Esophagus (tissue), 2 donors: ENCODE measurements around the gene HSD17B7. TPM values are rescaled to one million over a fixed set of nuclear protein-coding genes. Genes with fewer than 3 reads are reported as not detected.
"Not testable (repeated sequence)": the region's sequence is repeated elsewhere in the genome, so short reads cannot be mapped to it uniquely, and the experiment has no call there.

Experiments used
- H3K27ac ChIP-seq, 2 donors: one replicate each; pipeline ENCODE4 v1.5.1; 2013; ENCODE audit warnings: low read depth in 2 of 2, mild to moderate bottlenecking in 2 of 2, inconsistent platforms in 1 of 2, low read length in 1 of 2, moderate library complexity in 1 of 2
- H3K27me3 ChIP-seq, 2 donors: one replicate each; pipeline ENCODE4 v1.6.1; 2013; ENCODE audit warnings: low read length in 2 of 2, control low read depth in 1 of 2, mild to moderate bottlenecking in 1 of 2; ENCODE audit not compliant: insufficient read depth in 2 of 2, control insufficient read depth in 1 of 2
- H3K36me3 ChIP-seq, 2 donors: one replicate each; pipeline ENCODE4 v1.6.1; 2013; ENCODE audit warnings: low read length in 1 of 2; ENCODE audit not compliant: control insufficient read depth in 2 of 2, insufficient read depth in 2 of 2
- H3K4me1 ChIP-seq, 2 donors: one replicate each; pipeline ENCODE4 v1.6.1; 2013; ENCODE audit warnings: low read length in 1 of 2; ENCODE audit not compliant: control insufficient read depth in 2 of 2, insufficient read depth in 2 of 2
- H3K4me3 ChIP-seq, 2 donors: one replicate each; pipeline ENCODE4 v1.5.1; 2013; ENCODE audit warnings: low read length in 2 of 2, mild to moderate bottlenecking in 2 of 2, low read depth in 1 of 2, moderate library complexity in 1 of 2
- H3K9me3 ChIP-seq, 2 donors: one replicate each; pipeline ENCODE4 v1.6.1; 2013; ENCODE audit warnings: mild to moderate bottlenecking in 2 of 2, low read depth in 1 of 2, low read length in 1 of 2, moderate library complexity in 1 of 2; ENCODE audit not compliant: control insufficient read depth in 2 of 2, insufficient read depth in 1 of 2
- WGBS, 2 donors: extraction: QIAGEN DNeasy Blood & Tissue Kit; methylation state at CpG; one replicate each; pipeline ENCODE4 v1.1.7; 2013; 5-methylcytosine and 5-hydroxymethylcytosine counted together
- polyA plus RNA-seq, 2 donors: library from polyadenylated mRNA; stranded (reverse); fragments of 200-250 nt; gene quantifications; one replicate each; pipeline ENCODE4 v1.2.3, GENCODE V29; 2013
- donor health status: healthy with polysubstance abuse.
- donor health status: Bipolar disorder and iron deficiency.

HSD17B7 gene, protein sequence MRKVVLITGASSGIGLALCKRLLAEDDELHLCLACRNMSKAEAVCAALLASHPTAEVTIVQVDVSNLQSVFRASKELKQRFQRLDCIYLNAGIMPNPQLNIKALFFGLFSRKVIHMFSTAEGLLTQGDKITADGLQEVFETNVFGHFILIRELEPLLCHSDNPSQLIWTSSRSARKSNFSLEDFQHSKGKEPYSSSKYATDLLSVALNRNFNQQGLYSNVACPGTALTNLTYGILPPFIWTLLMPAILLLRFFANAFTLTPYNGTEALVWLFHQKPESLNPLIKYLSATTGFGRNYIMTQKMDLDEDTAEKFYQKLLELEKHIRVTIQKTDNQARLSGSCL
- polyA plus RNA-seq = 10 to 100 TPM; 12.4 to 14.2 TPM

DNA sequence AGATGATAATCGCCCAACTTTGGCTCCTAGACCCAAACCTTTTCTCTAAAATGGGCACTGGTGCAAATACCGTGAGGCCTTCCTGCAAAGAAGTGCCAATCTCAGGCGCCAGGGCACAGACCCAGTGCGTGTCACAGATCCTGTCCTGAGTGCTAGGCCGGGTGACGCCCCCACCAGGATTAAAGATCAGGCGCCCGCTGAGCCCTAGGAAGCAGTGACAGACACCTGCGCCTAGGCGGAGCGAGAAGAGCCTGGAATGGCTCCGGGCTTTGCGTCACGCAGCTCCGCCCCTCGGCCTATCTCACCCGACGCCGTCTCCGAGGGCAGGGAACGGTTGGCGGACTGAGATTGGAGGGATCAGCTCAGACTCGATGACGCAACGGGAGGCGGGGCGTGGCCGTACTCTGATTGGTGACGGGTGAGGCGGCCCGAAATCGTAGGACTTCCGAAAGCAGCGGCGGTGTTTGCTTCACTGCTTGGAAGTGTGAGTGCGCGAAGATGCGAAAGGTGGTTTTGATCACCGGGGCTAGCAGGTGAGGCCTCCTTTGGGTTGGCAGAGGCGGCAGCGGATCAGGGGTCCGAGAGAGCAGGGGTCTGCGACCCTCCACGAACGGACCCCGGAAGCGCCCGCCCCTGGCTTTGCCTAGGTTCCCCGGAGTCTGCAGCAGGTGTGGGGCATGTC, at the start of gene HSD17B7:
TSS of gene HSD17B7 (plus strand) at position 400 of the 682 bp plus-strand sequence. CDS start at position 499, 99 bp downstream.
- H3K36me3 ChIP-seq, H3K27me3 ChIP-seq, H3K4me1 ChIP-seq, H3K9me3 ChIP-seq: not testable (repeated sequence)
- WGBS, 2 donors = 1% methylated on average over 23 to 34 of the region's 49 CpGs
- peak within 1 kb of the TSS; percentile 88 to 95 for H3K27ac ChIP-seq
- peak within 1 kb of the TSS; percentile 52 to 60 for H3K4me3 ChIP-seq

DNA sequence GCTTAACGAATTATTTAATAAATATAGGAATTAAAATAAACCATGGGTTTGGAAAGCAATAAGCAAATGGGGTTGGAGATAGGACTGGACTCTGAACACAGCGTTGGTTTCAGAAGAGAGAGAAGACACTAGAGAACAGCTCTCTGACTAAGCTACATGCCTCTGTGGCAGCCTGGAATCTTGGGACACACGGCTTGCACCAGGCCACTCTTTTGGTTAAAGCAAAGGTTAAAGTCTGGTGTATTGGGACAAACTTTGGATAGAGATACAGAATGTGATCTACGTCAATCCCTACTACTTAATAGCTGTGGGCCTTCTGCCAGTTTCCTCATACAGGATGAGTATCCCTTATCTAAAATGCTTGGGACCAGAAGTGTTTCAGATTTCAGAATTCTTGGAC, 49.7 kb upstream of the HSD17B7 start:
- WGBS, 2 donors = 65 to 69% methylated on average over 4 of the region's 4 CpGs
- no peak overlapping the region for H3K4me3 ChIP-seq
- no peaks in the 10 kb centered on the region for H3K27me3 ChIP-seq
- no peaks in the 10 kb centered on the region for H3K9me3 ChIP-seq
- no peak overlapping the region for H3K27ac ChIP-seq
- no peaks in the 10 kb centered on the region for H3K4me1 ChIP-seq
- H3K36me3 ChIP-seq = no peaks in the 10 kb centered on the region

DNA sequence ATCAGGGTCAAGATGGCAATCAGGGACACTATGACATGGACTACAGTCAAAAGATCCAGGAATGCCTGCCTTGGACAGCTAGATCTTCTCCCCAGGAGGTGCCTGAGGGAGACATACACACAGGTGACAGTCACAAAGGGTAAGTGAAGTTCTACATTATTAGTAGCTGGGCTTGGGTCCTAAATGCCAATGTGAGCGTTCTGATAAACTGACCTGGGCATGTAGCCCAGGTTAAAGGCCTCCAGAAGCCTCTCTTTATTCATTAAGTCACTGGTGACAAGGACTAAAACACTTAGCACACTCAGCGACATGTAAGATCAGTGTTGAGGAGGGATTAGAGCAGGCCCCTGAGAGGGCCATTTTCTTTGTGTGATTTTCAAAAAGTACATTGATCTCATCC, 48.9 kb upstream of the HSD17B7 start:
- no peak overlapping the region for H3K4me3 ChIP-seq
- no peaks in the 10 kb centered on the region for H3K36me3 ChIP-seq
- H3K27me3 ChIP-seq = no peaks in the 10 kb centered on the region
- 83% methylated on average over 2 of the region's 2 CpGs for WGBS, 2 donors
- H3K27ac ChIP-seq = no peak overlapping the region
- no peaks in the 10 kb centered on the region for H3K4me1 ChIP-seq
- peaks cover 0 to 4% of the 10 kb centered on the region in 2 donors for H3K9me3 ChIP-seq

DNA sequence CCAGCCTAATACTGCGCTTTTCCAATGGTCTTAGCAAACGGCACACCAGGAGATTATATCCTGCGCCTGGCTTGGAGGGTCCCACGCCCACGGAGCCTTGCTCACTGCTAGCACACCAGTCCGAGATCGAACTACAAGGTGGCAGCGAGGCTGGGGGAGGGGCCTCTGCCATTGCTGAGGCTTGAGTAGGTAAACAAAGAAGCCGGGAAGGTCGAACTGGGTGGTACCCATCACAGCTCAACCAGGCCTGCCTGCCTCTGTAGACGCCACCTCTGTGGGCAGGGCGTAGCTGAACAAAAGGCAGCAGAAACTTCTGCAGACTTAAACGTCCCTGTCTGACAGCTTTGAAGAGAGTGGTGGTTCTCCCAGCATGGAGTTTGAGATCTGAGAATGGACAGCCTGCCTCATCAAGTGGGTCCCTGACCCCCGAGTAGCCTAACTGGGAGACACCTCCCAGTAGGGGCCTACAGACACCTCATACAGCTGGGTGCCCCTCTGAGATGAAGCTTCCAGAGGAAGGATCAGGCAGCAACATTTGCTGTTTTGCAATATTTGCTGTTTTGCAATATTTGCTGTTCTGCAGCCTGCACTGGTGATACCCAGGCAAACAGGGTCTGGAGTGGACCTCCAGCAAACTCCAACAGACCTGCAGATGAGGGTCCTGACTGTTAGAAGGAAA, 44.1 kb upstream of the HSD17B7 start:
- H3K4me1 ChIP-seq, H3K36me3 ChIP-seq, H3K9me3 ChIP-seq, H3K27me3 ChIP-seq, H3K4me3 ChIP-seq, H3K27ac ChIP-seq: not testable (repeated sequence)
- WGBS, 2 donors = 94 to 95% methylated on average over 14 of the region's 14 CpGs

DNA sequence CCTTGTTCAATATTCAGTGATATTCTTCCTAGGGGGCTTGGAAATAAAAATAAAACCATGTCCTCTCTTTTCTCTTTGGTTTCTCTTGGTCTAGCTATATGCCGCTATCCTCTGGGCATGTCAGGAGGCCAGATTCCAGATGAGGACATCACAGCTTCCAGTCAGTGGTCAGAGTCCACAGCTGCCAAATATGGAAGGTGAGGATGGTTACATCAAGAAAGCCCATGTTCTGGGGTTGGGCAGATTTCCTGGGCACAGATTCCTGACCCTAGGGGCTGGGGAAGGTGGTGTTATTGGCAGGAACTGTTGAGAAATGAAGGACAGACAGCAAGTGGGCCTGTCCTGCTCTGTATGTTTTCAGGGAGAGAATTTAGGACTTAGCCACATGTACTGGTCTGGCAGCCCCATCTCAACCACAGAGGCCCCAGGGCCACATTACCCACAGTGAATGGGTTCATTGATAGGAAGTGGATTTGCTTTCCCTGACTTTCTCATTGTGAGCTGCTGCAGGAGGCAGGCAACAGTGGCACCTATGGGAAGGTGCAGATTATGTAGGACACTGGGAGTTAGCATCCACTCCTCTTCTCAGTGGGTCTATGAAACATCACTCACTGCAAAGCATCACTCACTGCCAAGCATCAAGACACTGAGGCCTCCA, 37.4 kb upstream of the HSD17B7 start:
- H3K9me3 ChIP-seq = no peaks in the 10 kb centered on the region
- peaks cover 0 to 4% of the 10 kb centered on the region in 2 donors for H3K4me1 ChIP-seq
- no peak overlapping the region for H3K27ac ChIP-seq
- H3K36me3 ChIP-seq = no peaks in the 10 kb centered on the region
- H3K4me3 ChIP-seq = no peak overlapping the region
- 97 to 100% methylated on average over 1 of the region's 1 CpG for WGBS, 2 donors
- no peaks in the 10 kb centered on the region for H3K27me3 ChIP-seq

DNA sequence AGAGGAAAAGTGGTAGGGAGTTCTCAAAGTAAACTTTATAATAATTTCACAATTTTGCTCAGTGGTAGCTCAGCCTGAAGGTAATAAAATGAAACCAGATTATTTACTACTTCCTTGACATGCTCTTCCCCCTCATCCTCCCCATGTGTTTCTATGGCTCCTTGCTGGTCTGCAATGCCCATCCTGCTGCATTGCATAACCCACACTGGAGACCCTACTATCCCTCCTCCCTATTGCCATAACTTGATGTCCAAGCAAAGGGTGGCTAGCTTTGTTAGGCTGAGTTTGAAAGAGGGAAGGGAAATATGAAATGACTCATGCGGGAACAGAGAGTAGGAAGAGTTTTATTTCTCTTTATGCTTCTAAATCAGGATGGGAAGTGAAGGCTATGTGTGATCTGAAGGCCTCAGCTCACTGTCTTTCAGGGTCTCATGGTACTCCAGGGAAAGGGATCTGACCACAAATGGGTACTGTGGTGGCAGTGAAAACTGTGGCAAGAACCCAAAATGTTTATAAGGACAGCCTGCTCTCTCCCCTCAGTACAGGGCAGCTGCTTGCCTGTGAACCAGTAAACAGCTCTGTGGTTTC, 36.4 kb upstream of the HSD17B7 start:
- no peak overlapping the region for H3K27ac ChIP-seq
- H3K4me3 ChIP-seq = no peak overlapping the region
- peaks cover 0 to 4% of the 10 kb centered on the region in 2 donors for H3K4me1 ChIP-seq
- WGBS, 2 donors = 85 to 91% methylated on average over 1 of the region's 1 CpG
- no peaks in the 10 kb centered on the region for H3K27me3 ChIP-seq
- no peaks in the 10 kb centered on the region for H3K9me3 ChIP-seq
- H3K36me3 ChIP-seq = no peaks in the 10 kb centered on the region

DNA sequence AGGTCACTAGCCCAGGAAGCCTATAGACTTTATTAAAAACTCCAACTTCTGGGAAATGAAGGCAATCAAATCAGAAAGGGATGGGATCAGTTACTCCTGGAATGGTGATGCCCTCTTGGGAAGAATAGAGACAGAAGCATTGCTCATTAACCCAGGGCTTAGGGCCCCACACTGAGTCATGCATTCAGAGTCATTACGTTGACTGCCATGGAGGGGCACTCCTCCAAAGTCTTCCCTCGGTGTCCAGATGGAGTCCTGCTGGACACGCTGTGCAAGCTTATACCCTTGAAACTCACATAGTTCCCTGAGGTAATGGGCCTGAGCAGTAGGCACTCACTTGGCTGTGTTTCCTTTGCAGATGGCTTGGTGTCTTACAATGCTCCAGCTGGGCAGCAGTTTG, 35.2 kb upstream of the HSD17B7 start:
- Histone ChIP-seq H3K9me3 (no peaks in the 10 kb centered on the region), H3K4me1 (peaks cover 0 to 4% of the 10 kb centered on the region in 2 donors), H3K27me3 (no peaks in the 10 kb centered on the region), H3K36me3 (no peaks in the 10 kb centered on the region), H3K27ac (no peak overlapping the region), H3K4me3 (no peak overlapping the region)
- 87% methylated on average over 3 of the region's 3 CpGs for WGBS, 2 donors

DNA sequence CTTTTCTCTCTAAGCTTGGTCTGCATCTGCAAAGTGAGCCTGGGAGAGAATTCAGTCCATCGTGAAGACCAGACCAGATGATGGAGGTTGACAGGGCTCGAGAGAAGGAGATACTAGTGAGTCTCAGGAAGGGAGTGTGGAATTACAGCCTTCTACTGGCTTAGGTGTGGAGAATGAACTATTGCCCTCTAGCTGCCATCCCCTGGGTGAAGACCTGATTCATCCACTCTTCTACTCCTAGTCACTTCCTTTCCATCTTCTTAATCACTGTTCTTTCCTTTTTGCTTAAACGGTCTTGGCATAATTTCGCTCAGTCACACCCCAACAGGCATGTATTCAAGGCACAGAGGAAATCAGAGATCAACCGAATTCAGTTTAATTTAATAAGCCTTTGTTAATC, 34.0 kb upstream of the HSD17B7 start:
- no peak overlapping the region for H3K27ac ChIP-seq
- H3K9me3 ChIP-seq = no peaks in the 10 kb centered on the region
- 67 to 69% methylated on average over 5 of the region's 5 CpGs for WGBS, 2 donors
- no peaks in the 10 kb centered on the region for H3K27me3 ChIP-seq
- H3K36me3 ChIP-seq = peaks cover 0 to 2% of the 10 kb centered on the region in 2 donors
- H3K4me1 ChIP-seq = peaks cover 0 to 4% of the 10 kb centered on the region in 2 donors
- H3K4me3 ChIP-seq = no peak overlapping the region

DNA sequence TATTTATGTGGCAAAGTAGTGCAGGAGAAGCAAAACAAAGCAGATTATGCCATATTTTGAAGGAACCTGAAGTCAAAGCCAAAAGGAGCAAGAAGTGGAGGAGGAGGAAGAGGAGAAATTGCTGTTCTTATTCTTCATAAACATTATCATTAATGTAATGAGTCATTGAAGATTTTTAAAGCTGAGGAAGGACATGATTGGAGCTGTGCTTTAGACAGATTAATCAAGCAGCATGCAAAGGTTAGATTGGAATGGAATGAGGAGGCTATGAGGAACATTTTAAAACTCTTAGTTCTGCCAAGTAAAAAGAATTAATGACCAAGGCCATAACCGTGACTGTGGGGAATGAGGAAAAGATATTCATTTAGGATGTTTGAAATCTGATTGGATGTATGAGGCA, 33.0 kb upstream of the HSD17B7 start:
- 39 to 41% methylated on average over 1 of the region's 1 CpG for WGBS, 2 donors
- H3K36me3 ChIP-seq = peaks cover 0 to 2% of the 10 kb centered on the region in 2 donors
- peaks cover 0 to 4% of the 10 kb centered on the region in 2 donors for H3K4me1 ChIP-seq
- H3K9me3 ChIP-seq = no peaks in the 10 kb centered on the region
- no peak overlapping the region for H3K4me3 ChIP-seq
- H3K27me3 ChIP-seq = no peaks in the 10 kb centered on the region
- no peak overlapping the region for H3K27ac ChIP-seq
